PC-9 (cell line): ENCODE data around the gene ARNT2.

Experiments used
- CTCF ChIP-seq: fragments of 200-600 bp; sonication (generic); conservative IDR thresholded peaks from 2 replicates; pipeline ENCODE4 v1.6.1; 2017; ENCODE audit warnings: mixed run types, antibody characterized with exemption, mild to moderate bottlenecking, moderate library complexity
- EZH2 ChIP-seq: fragments of 200-600 bp; sonication (generic); IDR thresholded peaks from 2 replicates; pipeline ENCODE4 v1.8.0; 2017; ENCODE audit warnings: antibody characterized with exemption, low read depth

- no peak for TF ChIP-seq CTCF
- no peak for TF ChIP-seq EZH2
These were observed 187.3 kb downstream of the ARNT2 start for GRCh38 chr15:80591471-80591870.
